GM12878 (cell line): ENCODE measurements around the gene LPIN1. TPM values are rescaled to one million over a fixed set of nuclear protein-coding genes. Genes with fewer than 3 reads are reported as not detected.

Source experiments
- ATAC-seq: fragments of 200-7000 bp; cut with Tn5 transposase; 3 replicates; pipeline ENCODE4 v1.9.1; 2020; ENCODE audit warnings: mild to moderate bottlenecking, moderate library complexity
- BruUV-seq: library from RNA; stranded (reverse); fragments of 400-500 nt; replicated peaks from 2 replicates; lab custom pipeline; 2021; lab: Mats Ljungman, UMichigan
- CTCF ChIA-PET: fragments of 300-600 bp; sonication (Branson Sonifier 250); formaldehyde crosslinking; extraction: SDS; loops from one replicate; lab custom pipeline; 2021; ENCODE audit warnings: inconsistent platforms; lab: Yijun Ruan, JAX
- POLR2A ChIA-PET: fragments of 350-600 bp; formaldehyde crosslinking; extraction: SDS; loops from one replicate; lab custom pipeline; 2021; ENCODE audit warnings: inconsistent platforms; lab: Charles Lee
- RAD21 ChIA-PET: fragments of 300-600 bp; sonication (Branson Sonifier 250); formaldehyde crosslinking; loops from one replicate; lab custom pipeline; 2023; ENCODE audit warnings: antibody characterized with exemption; ENCODE audit not compliant: unreplicated experiment; lab: Charles Lee
- SMC1A ChIA-PET: fragments of 300-600 bp; sonication (Branson Sonifier 250); formaldehyde crosslinking; loops from one replicate; lab custom pipeline; 2023; ENCODE audit not compliant: unreplicated experiment, uncharacterized antibody; lab: Charles Lee
- DNase-seq: peaks from one replicate; pipeline ENCODE4 v3.0.0-alpha.2; 2011; ENCODE audit warnings: low read depth, low spot score
- FAIRE-seq: peaks from 3 replicates; lab custom pipeline; 2011; peaks lifted over from hg19 to GRCh38; lab: Jason Lieb, UNC
- H2AFZ ChIP-seq: 2 replicates; pipeline ENCODE4 v1.6.0; 2011; ENCODE audit warnings: low read depth, low read length, control low read depth; ENCODE audit not compliant: control insufficient read depth
- H3K27ac ChIP-seq: 2 replicates; pipeline ENCODE4 v1.5.1; 2011; ENCODE audit warnings: control low read depth; ENCODE audit not compliant: control insufficient read depth, insufficient read depth
- H3K27me3 ChIP-seq, 2 experiments: replicated peaks in 1 of 2; 2 replicates each; pipeline versions ENCODE4 v1.6.0 to v1.6.1; 2011; ENCODE audit warnings: low read length in 1 of 2; ENCODE audit not compliant: control insufficient read depth in 2 of 2, insufficient read depth in 2 of 2
- H3K36me3 ChIP-seq, 2 experiments: 2 replicates each; pipeline ENCODE4 v1.5.1; 2011; ENCODE audit warnings: low read length in 1 of 2; ENCODE audit not compliant: control insufficient read depth in 2 of 2, insufficient read depth in 2 of 2
- H3K4me1 ChIP-seq: 2 replicates; pipeline ENCODE4 v1.6.1; 2011; ENCODE audit warnings: mild to moderate bottlenecking, low read length, moderate library complexity, mixed read lengths; ENCODE audit not compliant: control insufficient read depth, insufficient read depth
- H3K4me2 ChIP-seq: 2 replicates; pipeline ENCODE4 v1.6.0; 2011; ENCODE audit warnings: control low read depth; ENCODE audit not compliant: control insufficient read depth, insufficient read depth
- H3K4me3 ChIP-seq: fragments of 200-600 bp; sonication (generic); 2 replicates; pipeline ENCODE4 v1.5.1; 2016
- H3K79me2 ChIP-seq: 2 replicates; pipeline ENCODE4 v1.6.0; 2011; ENCODE audit warnings: low read length; ENCODE audit not compliant: control insufficient read depth, insufficient read depth
- H3K9ac ChIP-seq: 2 replicates; pipeline ENCODE4 v1.8.0; 2011; ENCODE audit warnings: low read length, control low read depth, mixed read lengths; ENCODE audit not compliant: control insufficient read depth, insufficient read depth
- H3K9me3 ChIP-seq: replicated peaks from 3 replicates; pipeline ENCODE4 v1.5.1; 2011; ENCODE audit warnings: mild to moderate bottlenecking, low read length; ENCODE audit not compliant: control insufficient read depth, insufficient read depth
- H4K20me1 ChIP-seq: 2 replicates; pipeline ENCODE4 v1.6.0; 2011; ENCODE audit not compliant: control insufficient read depth, insufficient read depth
- ATF3 ChIP-seq: IDR thresholded peaks from 2 replicates; pipeline ENCODE4 v1.6.1; 2011; ENCODE audit warnings: low read depth, mild to moderate bottlenecking, low read length, moderate library complexity, borderline replicate concordance; ENCODE audit errors: extremely low read depth
- BCLAF1 ChIP-seq: fragments of 450-650 bp; IDR thresholded peaks from 2 replicates; pipeline ENCODE4 v1.6.1; 2017; ENCODE audit warnings: antibody characterized with exemption, mild to moderate bottlenecking, moderate library complexity
- BMI1 ChIP-seq: fragments of 450-650 bp; IDR thresholded peaks from 2 replicates; pipeline ENCODE4 v1.6.1; 2016; ENCODE audit warnings: mild to moderate bottlenecking, moderate library complexity, borderline replicate concordance
- CBX5 ChIP-seq: sonication (generic); IDR thresholded peaks from 2 replicates; pipeline ENCODE4 v1.6.1; 2016; ENCODE audit warnings: low read depth, moderate library complexity, mild to moderate bottlenecking, inconsistent platforms
- CTCF ChIP-seq, 3 experiments: IDR thresholded peaks in 2 of 3; conservative IDR thresholded peaks in 1 of 3; 2 replicates each; pipeline ENCODE4 v1.5.1; 2011; ENCODE audit warnings: low read depth in 3 of 3, low read length in 3 of 3, mild to moderate bottlenecking in 3 of 3, control low read depth in 2 of 3, moderate library complexity in 2 of 3, inconsistent platforms in 1 of 3, mixed read lengths in 1 of 3; ENCODE audit not compliant: control insufficient read depth in 2 of 3, insufficient read depth in 1 of 3; ENCODE audit errors: extremely low read depth in 1 of 3
- EGR1 ChIP-seq, 2 experiments: IDR thresholded peaks; 1 replicate in 1 of 2; 2 replicates in 1 of 2; pipeline ENCODE4 v1.6.1; 2011 to 2012; ENCODE audit warnings: low read depth in 2 of 2, low read length in 2 of 2, borderline replicate concordance in 1 of 2, mild to moderate bottlenecking in 1 of 2, moderate library complexity in 1 of 2
- GATAD2B ChIP-seq: fragments of 450-650 bp; conservative IDR thresholded peaks from 2 replicates; pipeline ENCODE4 v1.6.1; 2017; ENCODE audit warnings: low read depth, mild to moderate bottlenecking, moderate library complexity
- KAT2A ChIP-seq: conservative IDR thresholded peaks from 2 replicates; pipeline ENCODE4 v1.6.1; 2011; ENCODE audit warnings: low read depth, low read length; ENCODE audit not compliant: control insufficient read depth
- PML ChIP-seq: IDR thresholded peaks from 2 replicates; pipeline ENCODE4 v1.6.1; 2012; ENCODE audit warnings: low read length, inconsistent platforms
- SIX5 ChIP-seq: IDR thresholded peaks from 2 replicates; pipeline ENCODE4 v1.6.1; 2011; ENCODE audit warnings: mild to moderate bottlenecking, low read depth, low read length, moderate library complexity; ENCODE audit not compliant: severe bottlenecking
- SMC3 ChIP-seq: IDR thresholded peaks from 2 replicates; pipeline ENCODE4 v1.6.1; 2011; ENCODE audit warnings: low read length, improper control_type of control experiment, borderline replicate concordance
- WGBS: methylation state at CpG from one replicate; pipeline ENCODE4 v1.1.6; 2016; ENCODE audit warnings: low lambda C conversion rate; ENCODE audit not compliant: insufficient replicate concordance, insufficient coverage; ENCODE audit errors: missing lambda C conversion rate; 5-methylcytosine and 5-hydroxymethylcytosine counted together
- in situ Hi-C: fragments of 300-500 bp; cut with MboI; formaldehyde crosslinking; loops from 9 replicates; pipeline ENCODE4 v1.14.3; 2018; ENCODE audit warnings: mixed read lengths
- intact Hi-C: fragments of 100-400 bp; cut with micrococcal nuclease; formaldehyde crosslinking; loops from one replicate; pipeline ENCODE4 v1.14.2; 2022; ENCODE audit not compliant: unreplicated experiment
- polyA plus RNA-seq, 11 experiments: library from polyadenylated mRNA; depleted of rRNA in 4 of 11; unstranded in 6 of 11; stranded (reverse) in 5 of 11; fragments of >200 nt; fragmentation: Nextera tagmentation in 4 of 11; fragmentation: Illumina TruSeq in 1 of 11; extraction: Ambion mirVana in 4 of 11; extraction: Trizol in 1 of 11; gene quantifications; 1 replicate in 1 of 11; 2 replicates in 10 of 11; pipeline versions ENCODE4 v1.2.1 to v1.2.3, GENCODE V29; 2011 to 2016; ENCODE audit warnings: inconsistent platforms in 2 of 11, missing spikeins in 2 of 11, low read depth in 1 of 11
- total RNA-seq, 4 experiments: library from RNA; depleted of rRNA in 3 of 4; stranded (reverse); fragments of >200 nt in 3 of 4; fragmentation: Illumina TruSeq in 1 of 4; extraction: Trizol in 1 of 4; gene quantifications; 2 replicates each; pipeline versions ENCODE4 v1.2.1 to v1.2.3, GENCODE V29; 2013 to 2021

The LPIN1 gene
- total and polyA plus RNA-seq, 10 of the 15 experiments (the other 5 are each of a cell fraction or from before 2014, with no cell fraction given): 18.8 to 82.5 (median 50.3) TPM

GRCh38 chr2:11790228-11790627 is 43.8 kb downstream of the LPIN1 start:
- in situ Hi-C loops: no loop called here
- no peak for DNase-seq
- peaks cover 33 to 48% of the 10 kb centered on the region in 2 experiments for H3K36me3 ChIP-seq
- RAD21 ChIA-PET: interaction anchor here (1.1 kb wide), 1 partner anchor 52 kb away, joined by 3 read pairs; no protein-coding TSS in a partner anchor
- TF ChIP-seq BCLAF1: no peak
- no peak overlapping the region for H3K9ac ChIP-seq
- no peaks in the 10 kb centered on the region for H3K27me3 ChIP-seq
- no peak overlapping the region for H3K4me3 ChIP-seq
- H3K4me1 ChIP-seq: no peaks in the 10 kb centered on the region
- no peaks in the 10 kb centered on the region for H4K20me1 ChIP-seq
- POLR2A ChIA-PET: interaction anchor here (0.9 kb wide), 1 partner anchor 15 kb away, joined by 3 read pairs; no protein-coding TSS in a partner anchor
- SMC1A ChIA-PET: interaction anchor here (1.1 kb wide), 1 partner anchor 33 kb away, joined by 3 read pairs; no protein-coding TSS in a partner anchor
- 90% methylated on average over 7 of the region's 7 CpGs for WGBS
- no peak overlapping the region for H2AFZ ChIP-seq
- no peak for FAIRE-seq
- H3K4me2 ChIP-seq: no peak overlapping the region
- H3K27ac ChIP-seq: no peak overlapping the region
- intact Hi-C loops: no loop called here
- H3K79me2 ChIP-seq: no peaks in the 10 kb centered on the region
- CTCF ChIA-PET: interaction anchor here (0.8 to 1.5 kb wide), 3 partner anchors 10 to 97 kb away, joined by 3 to 7 read pairs (median 3); no protein-coding TSS in a partner anchor
- H3K9me3 ChIP-seq: peaks cover 1% of the 10 kb centered on the region; the same call in 1 of the 3 replicates
- BruUV-seq: no TSS peak
- ATAC-seq: no peak

GRCh38 chr2:11795590-11795989 is 49.2 kb downstream of the LPIN1 start:
- BruUV-seq: no TSS peak
- no peak overlapping the region for H3K9ac ChIP-seq
- no peaks in the 10 kb centered on the region for H3K27me3 ChIP-seq
- in situ Hi-C loops: no loop called here
- FAIRE-seq (no peak), DNase-seq (no peak), ATAC-seq (no peak)
- H3K27ac ChIP-seq: no peak overlapping the region
- no peaks in the 10 kb centered on the region for H4K20me1 ChIP-seq
- no peaks in the 10 kb centered on the region for H3K79me2 ChIP-seq
- 77% methylated on average over 2 of the region's 2 CpGs for WGBS
- H3K4me3 ChIP-seq: no peak overlapping the region
- no peak overlapping the region for H2AFZ ChIP-seq
- RAD21 ChIA-PET: no interaction called here
- CTCF ChIA-PET: no interaction called here
- intact Hi-C loops: no loop called here
- H3K36me3 ChIP-seq: peaks cover 32 to 36% of the 10 kb centered on the region in 2 experiments
- H3K4me1 ChIP-seq: no peaks in the 10 kb centered on the region
- SMC1A ChIA-PET: interaction anchor here (0.6 kb wide), 1 partner anchor 13 kb away, joined by 3 read pairs; no protein-coding TSS in a partner anchor
- POLR2A ChIA-PET: no interaction called here
- no peak overlapping the region for H3K4me2 ChIP-seq
- H3K9me3 ChIP-seq: no peaks in the 10 kb centered on the region; the same call in 2 of the 3 replicates
- no peak for TF ChIP-seq SMC3
- TF ChIP-seq PML: no peak
- no peak for TF ChIP-seq BMI1
- TF ChIP-seq ATF3: no peak
- no peak for TF ChIP-seq SIX5
- no peak for TF ChIP-seq EGR1 (IDR thresholded peaks at IDR 0.05; ENCODE audit: borderline replicate concordance in 1 of 2, low read depth in 2 of 2, low read length in 2 of 2)
- TF ChIP-seq CBX5: no peak
- TF ChIP-seq KAT2A: no peak
- no peak for TF ChIP-seq GATAD2B
- no peak for TF ChIP-seq CTCF (IDR thresholded peaks at IDR 0.05 in 2 of 3, conservative IDR thresholded peaks at IDR 0.05 in 1 of 3; ENCODE audit: control insufficient read depth in 2 of 3, extremely low read depth in 1 of 3, insufficient read depth in 1 of 3, low read depth in 3 of 3, low read length in 3 of 3)
